ENCODE data around the gene DOCK1.

- no peak for TF ChIP-seq CTCF (IDR thresholded peaks at IDR 0.05)
- TF ChIP-seq POLR2A (IDR thresholded peaks at IDR 0.05): no peak
- TF ChIP-seq POLR2AphosphoS5 (IDR thresholded peaks at IDR 0.05): peak; percentile 30
Measured at GRCh38 chr10:127228195-127228787, 323.1 kb downstream of the DOCK1 start.
